Loucy (cell line): ENCODE data around the gene C19orf18.

ENCODE experiments used
- CTCF ChIP-seq: fragments of 200-600 bp; sonication (generic); conservative IDR thresholded peaks from 2 replicates; pipeline ENCODE4 v1.5.1; 2014; ENCODE audit warnings: mild to moderate bottlenecking, antibody characterized with exemption, low read length
- EZH2phosphoT487 ChIP-seq: fragments of 200-600 bp; IDR thresholded peaks from 2 replicates; pipeline ENCODE4 v1.6.1; 2018; ENCODE audit warnings: antibody characterized with exemption, mild to moderate bottlenecking, moderate library complexity, borderline replicate concordance

- TF ChIP-seq CTCF (no peak), EZH2phosphoT487 (no peak)
Measured at GRCh38 chr19:57946316-57946715, 28.0 kb downstream of the C19orf18 start.
